Neuronal stem cell (in vitro differentiated cells): ENCODE data around the gene TMIGD3.
A peak's percentile ranks its signal among the peaks of the same experiment; 100 is the strongest.

Experiments
- DNase-seq: peaks from one replicate; pipeline ENCODE4 v3.0.0-alpha.2; 2013; ENCODE audit warnings: low spot score
- H2AFZ ChIP-seq: one replicate; pipeline ENCODE4 v1.6.1; 2013; ENCODE audit warnings: mild to moderate bottlenecking, low read length, inconsistent platforms
- H2AK5ac ChIP-seq: 2 replicates; pipeline ENCODE4 v1.6.1; 2013; ENCODE audit warnings: low read depth, mild to moderate bottlenecking, inconsistent platforms, low read length, moderate library complexity, mixed read lengths
- H2BK120ac ChIP-seq: 2 replicates; pipeline ENCODE4 v1.6.1; 2013; ENCODE audit warnings: low read depth, mild to moderate bottlenecking, inconsistent platforms, low read length, moderate library complexity, mixed read lengths
- H2BK12ac ChIP-seq: one replicate; pipeline ENCODE4 v1.6.1; 2013; ENCODE audit warnings: low read length, inconsistent platforms
- H2BK15ac ChIP-seq: 2 replicates; pipeline ENCODE4 v1.6.1; 2013; ENCODE audit warnings: mild to moderate bottlenecking, low read length, inconsistent platforms, mixed read lengths
- H2BK5ac ChIP-seq: one replicate; pipeline ENCODE4 v1.6.1; 2013; ENCODE audit warnings: inconsistent platforms, mild to moderate bottlenecking, low read length, moderate library complexity
- H3K14ac ChIP-seq: one replicate; pipeline ENCODE4 v1.6.1; 2013; ENCODE audit warnings: low read length, inconsistent platforms
- H3K18ac ChIP-seq: 2 replicates; pipeline ENCODE4 v1.6.1; 2013; ENCODE audit warnings: low read length, inconsistent platforms
- H3K23ac ChIP-seq: 2 replicates; pipeline ENCODE4 v1.6.1; 2013; ENCODE audit warnings: low read depth, mild to moderate bottlenecking, mixed read lengths, low read length, inconsistent platforms; ENCODE audit not compliant: poor library complexity
- H3K27ac ChIP-seq: replicated peaks from 3 replicates; pipeline ENCODE4 v1.5.1; 2013; ENCODE audit warnings: low read length, inconsistent platforms
- H3K27me3 ChIP-seq, 3 experiments: 2 replicates each; pipeline ENCODE4 v1.6.1; 2013; ENCODE audit warnings: low read length in 3 of 3, mild to moderate bottlenecking in 2 of 3, inconsistent platforms in 1 of 3, low read depth in 1 of 3, mixed read lengths in 1 of 3, moderate library complexity in 1 of 3; ENCODE audit not compliant: control insufficient read depth in 3 of 3, insufficient read depth in 3 of 3
- H3K36me3 ChIP-seq, 2 donors: replicated peaks in 1 of 2; 2 replicates each; pipeline ENCODE4 v1.6.1; 2013; ENCODE audit warnings: low read length in 2 of 2; ENCODE audit not compliant: control insufficient read depth in 2 of 2, insufficient read depth in 2 of 2
- H3K4ac ChIP-seq: 2 replicates; pipeline ENCODE4 v1.6.1; 2013; ENCODE audit warnings: inconsistent platforms, mild to moderate bottlenecking, low read length, moderate library complexity
- H3K4me1 ChIP-seq, 2 donors: 1 replicate in 1 of 2; 2 replicates in 1 of 2; pipeline ENCODE4 v1.6.1; 2013; ENCODE audit warnings: low read length in 2 of 2, low read depth in 1 of 2; ENCODE audit not compliant: control insufficient read depth in 2 of 2, insufficient read depth in 1 of 2
- H3K4me2 ChIP-seq: one replicate; pipeline ENCODE4 v1.6.1; 2013; ENCODE audit warnings: mild to moderate bottlenecking, low read length, inconsistent platforms; ENCODE audit not compliant: insufficient read depth, poor library complexity, severe bottlenecking
- H3K4me3 ChIP-seq, 2 donors: 2 replicates each; pipeline ENCODE4 v1.5.1; 2013; ENCODE audit warnings: low read length in 2 of 2, mild to moderate bottlenecking in 2 of 2, inconsistent platforms in 1 of 2, moderate library complexity in 1 of 2
- H3K79me1 ChIP-seq: one replicate; pipeline ENCODE4 v1.6.1; 2013; ENCODE audit warnings: low read depth, mild to moderate bottlenecking, inconsistent platforms, low read length, moderate library complexity
- H3K9ac ChIP-seq: one replicate; pipeline ENCODE4 v1.6.1; 2013; ENCODE audit warnings: mild to moderate bottlenecking, low read depth, low read length, inconsistent platforms; ENCODE audit not compliant: poor library complexity
- H3K9me3 ChIP-seq, 2 donors: replicated peaks in 1 of 2; 2 replicates each; pipeline versions ENCODE3 to v1.6.1; 2013; ENCODE audit warnings: low read length in 2 of 2, mild to moderate bottlenecking in 2 of 2, inconsistent platforms in 1 of 2, low read depth in 1 of 2, mixed read lengths in 1 of 2, moderate library complexity in 1 of 2; ENCODE audit not compliant: control insufficient read depth in 2 of 2, insufficient read depth in 1 of 2
- H4K8ac ChIP-seq: one replicate; pipeline ENCODE4 v1.6.1; 2013; ENCODE audit warnings: low read depth, mild to moderate bottlenecking, inconsistent platforms, low read length, moderate library complexity
- H4K91ac ChIP-seq: one replicate; pipeline ENCODE4 v1.6.1; 2013; ENCODE audit warnings: low read length, low read depth, mild to moderate bottlenecking, inconsistent platforms; ENCODE audit not compliant: poor library complexity
- WGBS, 2 donors: extraction: QIAGEN DNeasy Blood & Tissue Kit; methylation state at CpG; one replicate each; pipeline ENCODE4 v1.1.7; 2013; ENCODE audit warnings: missing lambda C conversion rate in 2 of 2, mixed read lengths in 1 of 2; ENCODE audit not compliant: insufficient read length in 2 of 2, insufficient replicate concordance in 1 of 2; ENCODE audit errors: extremely low coverage in 2 of 2; 5-methylcytosine and 5-hydroxymethylcytosine counted together

TMIGD3 gene

DNA sequence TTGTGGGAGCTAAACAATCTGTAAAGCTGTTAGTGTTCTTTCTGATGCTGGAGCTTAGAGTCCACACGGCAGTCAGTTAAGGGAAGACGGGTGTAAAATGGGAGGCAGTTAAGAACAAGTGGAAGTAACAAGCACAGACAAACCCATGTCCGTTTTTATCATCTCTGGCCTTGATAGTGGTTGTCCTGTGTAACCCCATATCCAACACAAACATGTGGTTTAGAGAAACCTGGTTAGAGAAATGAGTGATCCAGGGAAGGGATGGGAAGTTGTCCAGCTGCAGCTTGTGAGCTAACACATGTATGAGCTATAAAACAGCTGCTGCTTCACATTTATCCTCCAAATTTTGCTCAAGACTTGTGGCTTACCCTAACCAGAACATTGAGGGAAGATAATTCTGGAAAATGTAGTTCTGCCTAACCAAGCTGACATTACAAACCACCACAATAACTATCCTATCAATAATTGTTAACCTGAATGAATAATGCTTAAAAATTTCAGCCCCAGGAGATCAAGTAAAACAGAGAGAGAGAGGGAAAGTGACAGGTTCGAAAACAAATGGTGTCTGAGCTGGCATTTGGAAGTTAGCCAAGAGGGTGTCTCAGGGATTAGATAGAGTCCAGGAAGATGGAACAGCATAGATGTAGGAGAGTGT is 40.3 kb downstream of the TMIGD3 start:
- Histone ChIP-seq H4K91ac (no peak overlapping the region), H3K4me3 (no peak overlapping the region), H3K4me2 (no peak overlapping the region), H3K79me1 (no peaks in the 10 kb centered on the region), H4K8ac (no peak overlapping the region), H3K27ac (no peak overlapping the region), H3K18ac (no peak overlapping the region), H2BK15ac (no peak overlapping the region), H3K27me3 (no peaks in the 10 kb centered on the region), H2AK5ac (no peak overlapping the region), H3K36me3 (peaks cover 6 to 50% of the 10 kb centered on the region in 2 donors), H2BK12ac (no peak overlapping the region), H2BK5ac (no peak overlapping the region), H3K9ac (peak overlapping the region; percentile 63), H3K4me1 (no peaks in the 10 kb centered on the region), H3K4ac (no peak overlapping the region), H3K9me3 (no peaks in the 10 kb centered on the region), H3K23ac (no peak overlapping the region), H2AFZ (no peak overlapping the region), H2BK120ac (no peak overlapping the region), H3K14ac (no peak overlapping the region)
- no CpG with 5 or more reads among the region's 4 CpGs for WGBS, 2 donors
- no peak for DNase-seq

- Histone ChIP-seq H4K8ac (no peak overlapping the region), H3K27ac (no peak overlapping the region)
- no CpG with 5 or more reads among the region's 4 CpGs for WGBS, 2 donors
These were observed 40.9 kb downstream of the TMIGD3 start for GRCh38 chr1:111462370-111463028.

DNA sequence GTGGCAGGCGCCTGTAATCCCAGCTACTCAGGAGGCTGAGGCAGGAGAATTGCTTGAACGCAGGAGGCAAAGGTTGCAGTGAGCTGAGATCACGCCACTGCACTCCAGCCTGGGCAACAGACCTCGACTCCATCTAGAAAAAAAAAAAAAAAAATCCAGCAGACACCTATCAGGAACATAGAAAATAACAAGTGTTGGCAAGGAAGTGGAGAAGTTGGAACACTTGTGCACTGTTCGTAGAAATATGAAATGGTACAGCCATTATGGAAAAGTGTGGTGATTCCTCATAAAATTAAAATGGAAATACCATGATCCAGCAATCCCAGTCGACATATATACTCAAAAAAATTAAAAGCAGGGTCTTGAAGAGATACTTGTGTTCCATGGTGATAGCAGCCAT is 41.7 kb downstream of the TMIGD3 start:
- H4K8ac ChIP-seq = no peak overlapping the region
- no peak overlapping the region for H3K27ac ChIP-seq
- H3K9me3 ChIP-seq = no peaks in the 10 kb centered on the region
- no peak overlapping the region for H4K91ac ChIP-seq
- no peak overlapping the region for H2BK15ac ChIP-seq
- no peak overlapping the region for H3K9ac ChIP-seq
- no peak overlapping the region for H3K23ac ChIP-seq
- H3K79me1 ChIP-seq = no peaks in the 10 kb centered on the region
- no CpG with 5 or more reads among the region's 6 CpGs for WGBS, 2 donors
- no peak for DNase-seq
- no peak overlapping the region for H2AK5ac ChIP-seq
- no peak overlapping the region for H2BK120ac ChIP-seq
- H3K18ac ChIP-seq = no peak overlapping the region
- peaks cover 10 to 58% of the 10 kb centered on the region in 2 donors for H3K36me3 ChIP-seq
- no peak overlapping the region for H3K4ac ChIP-seq
- no peak overlapping the region for H3K4me2 ChIP-seq
- no peaks in the 10 kb centered on the region for H3K27me3 ChIP-seq
- H2AFZ ChIP-seq = no peak overlapping the region
- no peak overlapping the region for H2BK5ac ChIP-seq
- H3K14ac ChIP-seq = no peak overlapping the region
- H2BK12ac ChIP-seq = no peak overlapping the region
- no peak overlapping the region for H3K4me3 ChIP-seq
- H3K4me1 ChIP-seq = no peaks in the 10 kb centered on the region

More at GRCh38 chr1:111462370-111463028, 40.9 kb downstream of the TMIGD3 start:
- Histone ChIP-seq H3K18ac (no peak overlapping the region), H3K9me3 (no peaks in the 10 kb centered on the region), H3K4me1 (no peaks in the 10 kb centered on the region), H3K9ac (no peak overlapping the region), H4K91ac (no peak overlapping the region), H3K14ac (no peak overlapping the region), H2AK5ac (no peak overlapping the region), H2BK12ac (no peak overlapping the region), H2BK15ac (no peak overlapping the region), H2BK5ac (no peak overlapping the region), H3K79me1 (no peaks in the 10 kb centered on the region), H3K27me3 (no peaks in the 10 kb centered on the region), H3K4ac (no peak overlapping the region), H3K23ac (no peak overlapping the region), H3K4me3 (no peak overlapping the region), H3K36me3 (peaks cover 6 to 50% of the 10 kb centered on the region in 2 donors), H2BK120ac (no peak overlapping the region), H3K4me2 (no peak overlapping the region), H2AFZ (no peak overlapping the region)
- no peak for DNase-seq

- H3K27me3 ChIP-seq = no peaks in the 10 kb centered on the region
- WGBS, 2 donors = no CpG with 5 or more reads among the region's 3 CpGs
- H3K36me3 ChIP-seq = peaks cover 16 to 94% of the 10 kb centered on the region in 2 donors
These were observed 47.8 kb downstream of the TMIGD3 start for GRCh38 chr1:111455642-111456031.

More at GRCh38 chr1:111455642-111456031, 47.8 kb downstream of the TMIGD3 start:
- H2BK15ac ChIP-seq = no peak overlapping the region
- no peak overlapping the region for H3K18ac ChIP-seq
- no peak overlapping the region for H2AFZ ChIP-seq
- H4K91ac ChIP-seq = no peak overlapping the region
- H4K8ac ChIP-seq = no peak overlapping the region
- H3K27ac ChIP-seq = no peak overlapping the region
- H3K9ac ChIP-seq = no peak overlapping the region
- no peak overlapping the region for H2BK120ac ChIP-seq
- no peak overlapping the region for H3K4me2 ChIP-seq
- H3K79me1 ChIP-seq = no peaks in the 10 kb centered on the region
- H3K4ac ChIP-seq = no peak overlapping the region
- H3K14ac ChIP-seq = no peak overlapping the region
- no peak for DNase-seq
- no peaks in the 10 kb centered on the region for H3K9me3 ChIP-seq
- no peak overlapping the region for H2BK5ac ChIP-seq
- no peak overlapping the region for H3K4me3 ChIP-seq
- no peak overlapping the region for H2BK12ac ChIP-seq
- H3K23ac ChIP-seq = no peak overlapping the region
- no peaks in the 10 kb centered on the region for H3K4me1 ChIP-seq
- no peak overlapping the region for H2AK5ac ChIP-seq
